ENCODE results near the gene PTPRN2. TPM values are rescaled to one million over a fixed set of nuclear protein-coding genes. Genes with fewer than 3 reads are reported as not detected.

The PTPRN2 gene
- polyA plus RNA-seq, 1 donor from 2014 or later = 1.6 TPM

DNA sequence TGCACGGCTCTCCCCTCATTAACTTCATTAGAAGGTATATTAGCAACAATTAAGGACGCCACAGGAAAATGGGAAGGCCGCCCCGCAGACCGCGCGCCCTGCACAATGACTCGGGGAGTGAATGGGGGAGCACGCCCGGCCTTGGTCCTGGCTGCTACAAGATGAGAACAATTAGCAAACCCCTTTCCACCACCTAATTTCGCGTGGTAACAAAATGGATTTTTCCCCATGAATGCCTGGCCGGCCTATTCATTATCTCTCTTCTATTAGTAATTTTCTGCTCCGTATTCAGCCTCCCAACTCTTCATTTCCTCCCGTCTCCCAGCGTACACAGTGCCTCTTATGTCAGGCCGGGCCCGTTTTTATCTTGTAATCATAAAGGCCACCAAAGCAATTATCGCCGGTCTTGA, 903.9 kb downstream of the PTPRN2 start:
- Mint-ChIP-seq H3K4me3 (no peak overlapping the region), H3K36me3 (no peaks in the 10 kb centered on the region), H3K27ac (no peak overlapping the region), H3K27me3 (peaks cover 51% of the 10 kb centered on the region), H3K4me1 (peaks cover 0 to 1% (median 0%) of the 10 kb centered on the region in 3 donors), H3K9me3 (no peaks in the 10 kb centered on the region)

DNA sequence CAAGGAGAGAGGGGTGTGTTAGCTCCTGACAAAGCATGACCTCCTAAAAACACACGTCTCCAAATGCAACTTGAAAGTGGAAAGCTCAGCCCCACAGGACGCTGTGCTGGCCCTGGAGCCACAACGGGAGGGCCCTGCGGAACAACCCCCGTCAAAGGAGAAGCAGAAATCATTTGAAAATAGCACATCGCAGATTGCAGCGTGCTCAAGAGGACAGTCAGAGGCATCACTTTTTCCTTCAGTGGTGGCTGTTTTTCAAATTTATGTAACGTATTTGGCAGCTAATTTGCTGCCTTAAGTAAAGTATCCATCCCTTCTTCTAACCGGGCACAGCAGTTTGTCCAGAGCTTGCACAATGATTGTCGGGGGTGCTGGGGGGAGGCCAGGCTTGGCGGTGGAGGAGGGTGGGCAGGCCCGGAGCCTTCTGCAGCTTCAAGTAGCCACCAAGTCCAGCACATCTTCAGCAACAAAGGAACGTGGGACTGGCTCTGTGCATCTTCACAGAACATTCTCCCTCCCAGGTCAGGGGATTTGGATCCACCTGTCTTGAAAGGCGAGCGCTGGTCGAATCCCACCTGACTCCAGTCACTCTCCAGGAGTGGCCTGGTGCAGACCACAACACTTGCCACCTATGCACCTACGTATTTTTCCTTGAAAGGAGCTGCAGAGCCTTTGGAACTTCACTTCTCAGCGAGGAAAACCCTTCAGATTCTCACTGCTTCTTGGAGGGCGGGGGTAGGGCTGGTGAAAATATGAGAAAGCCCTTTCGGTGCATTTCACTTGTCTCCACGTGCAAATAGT, 904.5 kb downstream of the PTPRN2 start:
- peaks cover 48% of the 10 kb centered on the region for H3K27me3 Mint-ChIP-seq
- no peaks in the 10 kb centered on the region for H3K36me3 Mint-ChIP-seq
- H3K27ac Mint-ChIP-seq = no peak overlapping the region
- no peak overlapping the region for H3K4me3 Mint-ChIP-seq
- H3K4me1 Mint-ChIP-seq = peaks cover 0 to under 1% (median 0%) of the 10 kb centered on the region in 3 donors
- H3K9me3 Mint-ChIP-seq = no peaks in the 10 kb centered on the region

DNA sequence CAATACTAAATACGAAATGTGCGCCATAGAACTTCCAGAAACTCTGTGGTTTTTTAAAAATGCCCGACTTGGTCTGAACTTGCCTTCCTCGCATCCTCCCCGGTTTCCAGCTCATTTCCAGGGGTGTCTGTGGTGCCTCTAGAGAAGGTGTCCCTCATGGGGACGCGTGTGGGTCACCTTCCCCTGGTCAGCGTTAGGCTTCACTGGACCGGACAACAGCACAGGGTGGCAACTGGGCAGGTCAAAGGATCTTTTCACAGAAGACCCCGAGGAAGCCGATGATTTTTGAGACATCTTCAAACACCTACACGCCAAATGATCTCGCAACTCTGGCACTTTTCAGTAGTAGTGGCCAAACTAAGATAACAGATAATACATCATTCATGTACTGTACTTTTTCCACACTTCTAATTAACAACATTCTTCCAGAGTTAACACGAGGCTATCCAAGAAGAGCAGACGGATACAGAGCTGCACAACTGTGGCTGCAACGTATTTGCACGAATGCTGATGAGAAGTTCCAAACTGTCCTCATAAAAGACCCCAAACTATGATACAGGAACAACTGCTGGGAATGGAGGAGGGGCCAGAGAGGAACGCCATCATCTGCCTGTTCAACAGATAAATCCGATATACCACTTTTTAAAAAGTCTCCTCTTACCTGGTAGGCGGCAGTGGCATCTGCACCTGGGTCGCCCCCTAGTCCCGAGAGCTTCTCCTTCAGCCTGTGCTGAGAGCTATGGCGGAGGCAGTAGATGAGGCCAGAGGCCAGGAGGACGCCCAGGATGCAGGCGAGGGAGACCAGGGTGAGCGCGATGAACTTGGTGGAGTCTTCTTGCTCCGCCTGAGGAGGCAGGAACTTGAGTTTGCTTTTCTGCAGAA, 905.3 kb downstream of the PTPRN2 start:
- Mint-ChIP-seq H3K4me1 (no peaks in the 10 kb centered on the region), H3K27ac (peak overlapping the region in 1 of 3 donors; percentile 67), H3K27me3 (peaks cover 50% of the 10 kb centered on the region), H3K4me3 (no peak overlapping the region), H3K9me3 (no peaks in the 10 kb centered on the region), H3K36me3 (no peaks in the 10 kb centered on the region)

DNA sequence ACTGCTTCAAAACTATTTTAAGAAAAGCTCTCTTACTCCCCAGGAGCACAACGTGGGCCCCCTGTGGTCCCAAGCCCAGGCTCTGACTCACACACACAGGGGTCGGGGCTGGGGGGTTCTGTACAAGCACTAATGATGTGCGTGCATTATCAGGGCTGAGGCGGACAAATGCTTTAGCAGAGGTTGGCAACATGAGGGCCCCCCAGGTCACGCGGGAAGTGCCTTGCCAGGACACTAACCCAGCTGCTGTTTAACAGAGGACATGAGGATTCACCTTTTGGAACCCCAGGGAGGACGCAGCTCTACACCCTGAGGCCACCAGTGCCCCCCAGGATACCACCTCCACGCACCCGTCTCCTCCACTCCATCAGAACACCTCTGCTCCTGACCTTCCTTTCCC, 908.0 kb downstream of the PTPRN2 start:
- H3K36me3 Mint-ChIP-seq = no peaks in the 10 kb centered on the region
- no peak overlapping the region for H3K4me3 Mint-ChIP-seq
- H3K9me3 Mint-ChIP-seq = peaks cover 0 to 1% (median 0%) of the 10 kb centered on the region in 3 donors
- no peaks in the 10 kb centered on the region for H3K4me1 Mint-ChIP-seq
- peaks cover 40% of the 10 kb centered on the region for H3K27me3 Mint-ChIP-seq
- H3K27ac Mint-ChIP-seq = no peak overlapping the region

DNA sequence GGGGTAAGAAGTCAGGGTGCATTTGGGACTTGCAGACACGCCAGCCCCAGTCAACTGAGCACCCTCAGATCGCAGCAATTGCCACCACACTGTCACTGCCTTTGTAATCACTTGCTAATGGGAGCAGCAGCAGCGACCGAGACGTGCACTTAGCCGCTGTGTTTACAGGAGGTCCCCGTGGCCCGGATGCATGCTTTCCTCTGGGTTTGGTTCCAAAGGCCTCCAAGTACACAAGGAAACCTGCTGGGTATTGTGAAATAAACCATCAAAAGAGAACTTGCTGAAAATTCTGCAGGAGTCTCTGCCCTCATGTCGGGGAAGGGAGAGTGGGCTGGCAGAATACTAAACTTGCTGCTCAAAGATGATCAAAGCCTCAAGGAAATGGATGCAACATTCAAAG, 909.1 kb downstream of the PTPRN2 start:
- H3K27ac Mint-ChIP-seq = no peak overlapping the region
- no peak overlapping the region for H3K4me3 Mint-ChIP-seq
- peaks cover 34% of the 10 kb centered on the region for H3K27me3 Mint-ChIP-seq
- no peaks in the 10 kb centered on the region for H3K4me1 Mint-ChIP-seq
- H3K36me3 Mint-ChIP-seq = no peaks in the 10 kb centered on the region
- peaks cover 0 to 1% (median 0%) of the 10 kb centered on the region in 3 donors for H3K9me3 Mint-ChIP-seq

DNA sequence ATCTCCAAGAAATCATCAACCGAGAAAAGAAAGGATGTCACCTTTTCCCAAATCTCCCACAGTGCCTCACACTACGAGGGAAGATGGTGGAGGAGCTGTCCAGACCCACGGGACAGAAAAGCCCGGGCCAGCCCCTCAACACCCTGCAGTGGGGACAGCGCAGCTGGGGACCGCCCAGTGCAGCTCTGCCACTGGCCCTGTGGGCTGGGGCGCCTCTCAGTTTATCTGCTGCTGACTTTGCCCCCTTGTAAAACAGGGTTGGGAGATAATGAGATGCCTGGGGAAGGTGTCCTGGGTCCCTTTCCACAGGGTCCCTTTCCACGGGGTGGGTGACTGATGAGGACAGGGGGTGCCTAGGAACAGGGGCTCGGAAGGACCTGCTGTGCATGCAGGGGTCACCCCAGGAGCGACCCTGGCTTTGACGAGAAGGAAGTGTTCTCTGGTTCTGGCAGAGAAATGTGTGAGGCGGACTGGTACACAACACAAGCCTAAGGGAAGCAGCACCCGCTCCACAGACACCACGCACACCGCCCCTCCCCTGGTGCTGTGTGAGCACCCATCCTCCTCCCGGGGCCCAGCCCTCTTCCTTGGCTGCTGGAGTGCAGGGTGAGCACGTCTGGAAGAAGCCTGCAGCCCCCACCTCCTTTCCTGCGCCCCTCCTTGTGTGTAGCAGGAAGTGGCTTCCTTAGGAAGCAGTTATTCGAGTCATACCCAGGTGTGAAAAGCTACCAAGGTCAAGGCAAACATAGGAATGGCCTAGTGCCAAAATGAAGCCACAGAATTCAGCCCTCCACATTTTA, 911.0 kb downstream of the PTPRN2 start:
- H3K36me3 Mint-ChIP-seq = no peaks in the 10 kb centered on the region
- H3K4me1 Mint-ChIP-seq = no peaks in the 10 kb centered on the region
- H3K4me3 Mint-ChIP-seq = peak overlapping the region in 1 of 4 donors; percentile 15
- peaks cover 30% of the 10 kb centered on the region for H3K27me3 Mint-ChIP-seq
- H3K9me3 Mint-ChIP-seq = peaks cover 0 to 1% (median 0%) of the 10 kb centered on the region in 3 donors
- no peak overlapping the region for H3K27ac Mint-ChIP-seq

DNA sequence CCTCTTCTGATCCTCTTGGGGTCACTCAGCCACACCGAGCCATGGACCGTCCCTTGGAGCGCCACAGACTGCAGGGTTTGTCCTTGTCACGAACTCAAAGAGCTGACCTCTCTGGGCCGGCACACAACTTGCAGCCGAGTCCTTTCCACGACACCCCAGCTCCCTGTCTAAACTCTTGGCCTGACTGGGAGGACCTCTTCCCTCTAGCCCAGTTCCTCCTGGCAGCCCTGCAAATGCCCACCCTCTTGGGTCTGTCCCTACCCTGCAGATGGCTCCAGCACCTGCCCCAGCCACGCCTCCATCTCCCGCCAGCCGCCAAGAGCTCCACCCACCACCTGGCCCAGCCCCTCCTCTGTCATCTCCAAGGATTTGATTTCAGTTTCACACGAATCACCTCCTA, 911.6 kb downstream of the PTPRN2 start:
- Mint-ChIP-seq H3K4me3 (no peak overlapping the region), H3K27ac (peak overlapping the region in 1 of 3 donors; percentile 82), H3K4me1 (no peaks in the 10 kb centered on the region), H3K36me3 (no peaks in the 10 kb centered on the region), H3K9me3 (peaks cover 0 to 1% (median 0%) of the 10 kb centered on the region in 3 donors), H3K27me3 (peaks cover 27% of the 10 kb centered on the region)

DNA sequence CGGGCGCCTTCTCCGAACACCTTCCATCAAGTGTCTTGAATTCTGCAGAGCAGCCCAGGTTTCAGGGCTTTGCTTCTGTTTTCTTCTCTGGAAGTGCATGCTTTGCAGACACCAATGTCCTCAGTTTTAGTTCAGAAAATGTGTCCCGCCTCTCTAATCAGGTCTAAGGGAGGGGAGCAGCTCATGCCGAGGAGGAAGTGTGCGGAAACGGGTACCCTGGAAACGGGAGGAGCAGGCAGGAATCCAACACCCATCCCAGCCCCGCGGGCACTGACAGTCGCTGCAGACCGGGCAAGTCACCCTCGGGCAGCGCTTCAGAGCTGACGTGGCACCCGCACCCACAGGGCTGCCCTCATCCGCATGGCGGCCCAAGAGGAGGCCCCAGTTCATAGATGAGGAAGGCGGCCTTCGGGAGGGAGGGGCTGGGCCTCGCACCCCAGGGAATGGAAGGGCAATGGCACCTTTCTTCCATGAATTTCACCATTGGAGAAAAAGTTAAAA, 912.1 kb downstream of the PTPRN2 start:
- H3K4me3 Mint-ChIP-seq = no peak overlapping the region
- peak overlapping the region in 1 of 3 donors; percentile 82 for H3K27ac Mint-ChIP-seq
- H3K27me3 Mint-ChIP-seq = peaks cover 27% of the 10 kb centered on the region
- peaks cover 0 to 1% (median 0%) of the 10 kb centered on the region in 3 donors for H3K9me3 Mint-ChIP-seq
- no peaks in the 10 kb centered on the region for H3K36me3 Mint-ChIP-seq
- H3K4me1 Mint-ChIP-seq = no peaks in the 10 kb centered on the region

DNA sequence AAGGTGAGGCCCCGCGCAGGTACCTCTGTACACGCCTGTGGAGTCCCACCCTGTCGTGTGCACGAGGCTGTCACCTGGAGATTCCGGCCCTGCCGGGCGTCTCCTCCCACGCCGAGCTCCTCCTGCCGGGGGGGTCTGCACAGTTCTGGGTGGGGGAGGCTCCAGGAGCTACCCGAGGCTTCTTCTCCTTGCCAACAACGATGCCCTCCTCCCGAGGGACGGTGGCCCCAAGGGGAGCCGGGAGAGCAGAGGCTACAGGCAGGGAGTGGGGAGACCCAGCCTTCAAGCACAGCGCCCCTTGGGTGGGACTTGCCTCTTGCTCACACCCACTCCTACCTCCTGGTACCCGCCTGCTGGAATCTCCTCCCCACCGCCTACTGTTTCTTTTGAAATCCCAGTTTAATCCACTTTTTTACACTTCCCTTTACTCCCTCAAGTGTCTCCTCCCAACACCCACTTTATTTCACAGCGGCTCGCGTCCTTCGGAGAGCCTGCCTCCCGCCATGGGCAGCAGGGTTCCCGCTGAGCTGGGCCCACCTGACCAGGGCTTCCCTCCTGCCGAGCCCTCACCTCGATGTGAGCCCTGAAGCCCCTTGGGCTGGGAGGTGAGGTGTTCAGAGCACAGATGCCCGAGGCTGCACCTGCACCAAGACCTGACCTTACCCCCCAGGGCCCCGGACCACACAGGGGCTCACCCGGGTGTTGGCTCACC, 912.8 kb downstream of the PTPRN2 start:
- Mint-ChIP-seq H3K4me3 (no peak overlapping the region), H3K9me3 (peaks cover 0 to 1% (median 0%) of the 10 kb centered on the region in 3 donors), H3K36me3 (no peaks in the 10 kb centered on the region), H3K27ac (no peak overlapping the region), H3K4me1 (no peaks in the 10 kb centered on the region), H3K27me3 (peaks cover 28% of the 10 kb centered on the region)

DNA sequence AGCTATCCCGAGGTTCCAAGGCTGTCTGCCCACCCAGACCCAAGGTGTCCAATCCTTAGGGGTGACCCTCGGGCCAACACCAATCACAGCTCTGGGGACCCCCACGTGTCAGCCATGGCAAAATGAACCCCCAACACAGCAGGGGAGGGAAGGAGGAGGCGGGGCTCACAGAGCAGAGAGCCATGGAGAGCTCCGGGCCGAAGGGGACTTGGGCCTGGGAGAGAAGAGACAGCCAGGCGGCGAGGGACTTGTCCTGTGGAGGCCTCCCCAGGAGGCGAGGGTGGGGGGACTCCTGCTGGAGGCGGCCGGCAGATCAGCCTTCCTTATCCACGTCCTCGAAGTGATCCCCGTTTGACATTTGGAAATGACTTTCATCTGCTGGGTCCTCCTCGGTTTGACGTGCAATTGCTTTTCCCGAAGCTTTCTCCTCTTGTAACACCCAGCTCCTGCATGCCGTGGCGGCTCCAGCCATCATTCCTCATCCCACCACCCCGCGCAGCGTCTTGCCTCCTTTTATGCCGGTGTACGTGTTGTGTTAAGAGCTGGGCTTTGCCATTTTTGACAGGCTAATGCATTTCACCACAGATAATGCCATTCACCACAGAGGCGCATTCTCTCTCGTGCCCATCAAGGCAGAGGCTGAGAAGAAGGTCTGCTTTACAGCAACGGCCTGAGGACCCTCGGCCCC, 913.5 kb downstream of the PTPRN2 start:
- no peak overlapping the region for H3K27ac Mint-ChIP-seq
- no peaks in the 10 kb centered on the region for H3K4me1 Mint-ChIP-seq
- H3K9me3 Mint-ChIP-seq = peaks cover 0 to 1% (median 0%) of the 10 kb centered on the region in 3 donors
- peaks cover 28% of the 10 kb centered on the region for H3K27me3 Mint-ChIP-seq
- no peaks in the 10 kb centered on the region for H3K36me3 Mint-ChIP-seq
- H3K4me3 Mint-ChIP-seq = peak overlapping the region in 1 of 4 donors; percentile 32

DNA sequence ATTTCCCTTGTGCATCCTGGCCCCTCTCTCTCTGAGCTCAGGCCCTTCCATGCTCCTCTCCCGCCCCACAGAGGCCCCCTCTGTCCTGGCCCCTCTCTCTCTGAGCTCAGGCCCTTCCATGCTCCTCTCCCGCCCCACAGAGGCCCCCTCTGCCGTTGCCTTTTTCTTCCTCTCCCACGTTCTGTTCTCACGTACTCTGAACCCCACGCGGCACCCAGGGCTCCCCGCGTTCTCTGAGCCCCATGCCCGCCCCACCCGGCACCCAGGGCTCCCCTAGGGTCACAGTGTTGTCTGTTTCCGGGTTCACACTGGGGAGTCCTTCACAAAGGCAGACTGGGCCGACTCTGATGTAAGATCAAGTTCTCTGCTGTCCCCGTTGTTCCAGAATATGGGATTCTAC, 914.0 kb downstream of the PTPRN2 start:
- Mint-ChIP-seq H3K4me3 (no peak overlapping the region), H3K27me3 (peaks cover 28% of the 10 kb centered on the region), H3K27ac (no peak overlapping the region), H3K4me1 (no peaks in the 10 kb centered on the region), H3K9me3 (peaks cover 0 to 1% (median 0%) of the 10 kb centered on the region in 3 donors), H3K36me3 (no peaks in the 10 kb centered on the region)

DNA sequence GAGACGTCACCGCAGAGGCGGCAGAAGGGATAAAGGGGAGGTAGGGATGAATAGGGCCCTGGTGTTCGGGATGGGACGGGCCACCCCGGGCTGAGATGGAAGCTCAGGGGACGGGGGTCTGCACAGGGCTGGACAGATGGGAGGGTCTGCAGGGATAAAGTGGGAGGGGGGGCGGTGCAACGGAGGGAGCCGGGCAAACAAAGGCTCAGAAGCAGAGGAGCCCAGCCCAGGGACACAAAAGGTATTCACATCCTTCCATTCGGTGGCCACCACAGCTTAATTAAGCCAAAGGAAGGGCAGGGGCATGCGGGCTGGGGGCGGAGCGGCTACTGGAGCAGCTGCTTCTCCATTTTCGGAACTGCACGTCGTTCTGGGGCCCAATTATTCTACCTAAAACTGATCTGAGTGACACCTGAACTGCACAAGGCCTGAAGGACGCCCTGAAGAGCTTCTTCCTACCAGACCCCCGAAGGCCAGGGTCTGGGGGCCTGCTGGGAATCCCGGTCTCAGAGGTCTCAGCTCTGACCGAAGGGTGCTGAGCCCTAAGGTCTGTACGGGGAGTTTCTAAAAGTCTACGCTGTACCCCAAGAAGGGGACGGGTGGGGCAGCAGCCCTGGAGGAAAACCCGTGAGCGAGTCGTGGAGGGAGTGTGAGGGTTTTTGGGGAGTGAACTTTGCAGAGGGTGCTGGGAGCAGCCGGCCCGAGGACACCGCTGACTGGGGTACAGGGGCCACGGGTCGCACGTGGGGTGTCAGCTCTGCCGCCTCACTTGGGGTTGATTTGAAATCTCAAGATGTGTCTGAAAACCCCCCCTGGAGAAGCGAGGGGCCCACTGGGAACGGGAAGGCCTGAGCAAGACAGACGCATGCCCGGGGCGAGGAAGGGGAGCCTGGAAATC, 916.0 kb downstream of the PTPRN2 start:
- H3K27me3 Mint-ChIP-seq = peaks cover 23% of the 10 kb centered on the region
- peaks cover 0 to 1% (median 0%) of the 10 kb centered on the region in 3 donors for H3K9me3 Mint-ChIP-seq
- H3K27ac Mint-ChIP-seq = no peak overlapping the region
- no peak overlapping the region for H3K4me3 Mint-ChIP-seq
- no peaks in the 10 kb centered on the region for H3K4me1 Mint-ChIP-seq
- H3K36me3 Mint-ChIP-seq = no peaks in the 10 kb centered on the region
